ENCODE data around the gene SLC38A10. TPM values are rescaled to one million over a fixed set of nuclear protein-coding genes. Genes with fewer than 3 reads are reported as not detected.
A peak's percentile ranks its signal among the peaks of the same experiment; 100 is the strongest.

Gene SLC38A10
- total and polyA plus RNA-seq, 2 of the 13 experiments (the other 11 are each of a cell fraction or from before 2014, with no cell fraction given): 23.4 to 55.8 TPM

- Histone ChIP-seq H3K4me2 (ENCODE audit: low read depth, low read length) (no peak overlapping the region), H3K4me1 (ENCODE audit: insufficient read depth, low read length) (peaks cover 26% of the 10 kb centered on the region), H4K20me1 (ENCODE audit: insufficient read depth, low read length) (peaks cover 4% of the 10 kb centered on the region; the same call in 1 of the 2 replicates), H3K4me3 (replicated peaks in 1 of 3; ENCODE audit: insufficient read depth in 1 of 3, low read depth in 2 of 3, low read length in 3 of 3) (no peak overlapping the region), H3K36me3 (replicated peaks in 1 of 2; ENCODE audit: control insufficient read depth in 1 of 2, insufficient read depth in 2 of 2, low read length in 2 of 2) (peaks cover 16 to 20% of the 10 kb centered on the region in 2 experiments), H2AFZ (ENCODE audit: low read length) (no peak overlapping the region), H3K79me2 (ENCODE audit: insufficient read depth, low read length) (no peaks in the 10 kb centered on the region), H3K27ac (ENCODE audit: extremely low read length, insufficient read depth, low read length) (peak overlapping the region; percentile 46), H3K9ac (ENCODE audit: insufficient read depth, low read depth, low read length) (no peak overlapping the region), H3K9me3 (ENCODE audit: low read length) (no peaks in the 10 kb centered on the region), H3K27me3 (ENCODE audit: control insufficient read depth in 1 of 2, insufficient read depth in 2 of 2, low read length in 2 of 2) (no peaks in the 10 kb centered on the region)
- in situ Hi-C loops (cut with HindIII; ENCODE audit: extremely low pct_ligation_motif_present, low pct_unique_long_range_greater_than_20kb) (no loop called here), intact Hi-C loops (cut with micrococcal nuclease; ENCODE audit: unreplicated experiment) (loop anchor here (2.0 kb wide), 1 partner anchor 271 kb away; no protein-coding TSS in a partner anchor)
- no peak for DNase-seq (ENCODE audit: low spot score)
- no peak for ATAC-seq
- no TSS peak for BruUV-seq (replicated peaks)
- ChIA-PET CTCF (ENCODE audit: low intra/inter-chr PET ratio, low total read pairs) (interaction anchor here (2.1 kb wide), 2 partner anchors 232 to 286 kb away, joined by 8 to 17 read pairs; no protein-coding TSS in a partner anchor), POLR2A (interaction anchor here (1.1 kb wide), 1 partner anchor 29 kb away, joined by 3 read pairs; the partner anchor contains the start of gene CEP131)
- no peak for FAIRE-seq
- WGBS (ENCODE audit: low lambda C conversion rate): 95% methylated on average over 24 of the region's 29 CpGs
- TF ChIP-seq HBP1 (CRISPR knock-in tag; IDR thresholded peaks at IDR 0.05; ENCODE audit: low read depth) (no peak), ZZZ3 (CRISPR knock-in tag; IDR thresholded peaks at IDR 0.05; ENCODE audit: borderline replicate concordance) (no peak), MAF1 (CRISPR knock-in tag; IDR thresholded peaks at IDR 0.05; ENCODE audit: borderline replicate concordance) (no peak), SAFB2 (CRISPR knock-in tag; IDR thresholded peaks at IDR 0.05; ENCODE audit: borderline replicate concordance, low read depth) (no peak)
Observed at GRCh38 chr17:81251709-81252301, 43.3 kb downstream of the SLC38A10 start.

- ATAC-seq: no peak
- Histone ChIP-seq H3K4me2 (ENCODE audit: low read depth, low read length) (no peak overlapping the region), H3K27ac (ENCODE audit: extremely low read length, insufficient read depth, low read length) (no peak overlapping the region), H4K20me1 (ENCODE audit: insufficient read depth, low read length) (peaks cover 4% of the 10 kb centered on the region; the same call in 1 of the 2 replicates), H3K36me3 (replicated peaks in 1 of 2; ENCODE audit: control insufficient read depth in 1 of 2, insufficient read depth in 2 of 2, low read length in 2 of 2) (peaks cover 16 to 20% of the 10 kb centered on the region in 2 experiments), H3K4me3 (replicated peaks in 1 of 3; ENCODE audit: insufficient read depth in 1 of 3, low read depth in 2 of 3, low read length in 3 of 3) (no peak overlapping the region), H3K9me3 (ENCODE audit: low read length) (no peaks in the 10 kb centered on the region), H3K4me1 (ENCODE audit: insufficient read depth, low read length) (peaks cover 26% of the 10 kb centered on the region), H3K79me2 (ENCODE audit: insufficient read depth, low read length) (no peaks in the 10 kb centered on the region), H3K9ac (ENCODE audit: insufficient read depth, low read depth, low read length) (no peak overlapping the region), H3K27me3 (ENCODE audit: control insufficient read depth in 1 of 2, insufficient read depth in 2 of 2, low read length in 2 of 2) (no peaks in the 10 kb centered on the region), H2AFZ (ENCODE audit: low read length) (no peak overlapping the region)
- no peak for FAIRE-seq
- in situ Hi-C loops (cut with HindIII; ENCODE audit: extremely low pct_ligation_motif_present, low pct_unique_long_range_greater_than_20kb) (no loop called here), intact Hi-C loops (cut with micrococcal nuclease; ENCODE audit: unreplicated experiment) (no loop called here)
- ChIA-PET POLR2A (interaction anchor here (1.1 kb wide), 1 partner anchor 28 kb away, joined by 3 read pairs; the partner anchor contains the start of gene CEP131), CTCF (ENCODE audit: low intra/inter-chr PET ratio, low total read pairs) (no interaction called here)
- no TSS peak for BruUV-seq (replicated peaks)
- no peak for DNase-seq (ENCODE audit: low spot score)
- WGBS (ENCODE audit: low lambda C conversion rate): 95% methylated on average over 21 of the region's 25 CpGs
- no peak for TF ChIP-seq ZNF746 (CRISPR knock-in tag; IDR thresholded peaks at IDR 0.05)
- no peak for TF ChIP-seq ARID2 (CRISPR knock-in tag; IDR thresholded peaks at IDR 0.05; ENCODE audit: borderline replicate concordance)
- no peak for TF ChIP-seq KMT2A (CRISPR knock-in tag; IDR thresholded peaks at IDR 0.05)
- no peak for TF ChIP-seq KAT2B (IDR thresholded peaks at IDR 0.05; ENCODE audit: borderline replicate concordance, low read depth, low read length)
- no peak for TF ChIP-seq ZNF598 (CRISPR knock-in tag; IDR thresholded peaks at IDR 0.05; ENCODE audit: borderline replicate concordance)
- no peak for TF ChIP-seq RAD21 (CRISPR knock-in tag; IDR thresholded peaks at IDR 0.05)
- TF ChIP-seq CC2D1A (CRISPR knock-in tag; IDR thresholded peaks at IDR 0.05): no peak
- TF ChIP-seq MXD3 (CRISPR knock-in tag; IDR thresholded peaks at IDR 0.05): no peak
- no peak for TF ChIP-seq ZNF264 (CRISPR knock-in tag; IDR thresholded peaks at IDR 0.05)
- no peak for TF ChIP-seq ZNF772 (CRISPR knock-in tag; IDR thresholded peaks at IDR 0.05)
- no peak for TF ChIP-seq ZNF550 (CRISPR knock-in tag; IDR thresholded peaks at IDR 0.05; ENCODE audit: borderline replicate concordance)
- TF ChIP-seq CCDC6 (CRISPR knock-in tag; IDR thresholded peaks at IDR 0.05): no peak
Observed at GRCh38 chr17:81251094-81251708, 43.9 kb downstream of the SLC38A10 start.

Measured in HepG2 (cell line).